ENCODE results near the gene GH1. TPM values are rescaled to one million over a fixed set of nuclear protein-coding genes. Genes with fewer than 3 reads are reported as not detected.
"Not testable (repeated sequence)": the region's sequence is repeated elsewhere in the genome, so short reads cannot be mapped to it uniquely, and the experiment has no call there.

The GH1 gene
- total RNA-seq (not detected), polyA plus RNA-seq (not detected)
- long read RNA-seq, donor 1 = 0 reads
- long read RNA-seq, donor 2 = 0 reads

DNA sequence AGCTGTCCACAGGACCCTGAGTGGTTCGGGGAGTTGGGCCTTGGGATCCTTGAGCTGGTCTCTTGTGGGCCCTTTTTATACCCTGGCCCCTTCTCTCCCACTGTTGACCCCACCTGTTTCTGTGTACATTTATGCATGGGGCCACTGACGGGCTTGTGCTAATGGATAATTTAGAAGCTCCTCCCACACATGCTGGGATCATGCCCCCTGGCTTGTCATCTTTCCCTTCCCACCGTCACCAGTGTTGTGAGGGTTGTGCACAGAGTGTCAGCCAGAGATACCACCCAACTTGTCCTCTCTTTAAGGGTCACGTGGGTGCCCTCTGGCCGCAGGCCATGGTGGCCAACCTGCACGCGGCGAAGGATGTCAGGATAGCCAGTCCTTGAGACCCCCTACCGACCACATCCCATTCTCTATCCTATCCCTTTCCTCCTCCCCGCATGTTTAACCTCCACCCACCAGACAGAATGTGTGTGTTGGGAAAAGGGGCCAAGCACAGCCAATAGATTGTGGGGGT, at the start of gene GH1:
Gene GH1 (minus strand): TSS at position 51 of the 517 bp plus-strand sequence. CDS start 63 bp downstream, outside the sequence.
- H3K4me1 ChIP-seq (ENCODE audit: control insufficient read depth in 1 of 2, insufficient read depth in 2 of 2, low read length in 2 of 2); H3K27ac ChIP-seq (ENCODE audit: low read depth in 1 of 2, low read length in 2 of 2); H3K9me3 ChIP-seq (ENCODE audit: control insufficient read depth, low read length); ATAC-seq (ENCODE audit: low FRiP score); H3K27me3 ChIP-seq (ENCODE audit: control insufficient read depth in 1 of 2, insufficient read depth in 2 of 2, low read length in 1 of 2); H3K4me3 ChIP-seq (ENCODE audit: low read length in 2 of 2); H3K36me3 ChIP-seq (ENCODE audit: control insufficient read depth in 1 of 2, insufficient read depth in 2 of 2, low read length in 1 of 2): not testable (repeated sequence)
- intact Hi-C loops (cut with DNase I) = loop anchor here (5.0 to 10.0 kb wide), 3 partner anchors 106 to 213 kb away; partner anchors contain the start of genes ERN1 (in 1 of the 2) and ICAM2 (in 1 of the 2)
- 45 to 47% methylated on average over 10 of the region's 10 CpGs for WGBS, 2 donors
- DNase-seq = peak in 1 of 2 donors; percentile 43

DNA sequence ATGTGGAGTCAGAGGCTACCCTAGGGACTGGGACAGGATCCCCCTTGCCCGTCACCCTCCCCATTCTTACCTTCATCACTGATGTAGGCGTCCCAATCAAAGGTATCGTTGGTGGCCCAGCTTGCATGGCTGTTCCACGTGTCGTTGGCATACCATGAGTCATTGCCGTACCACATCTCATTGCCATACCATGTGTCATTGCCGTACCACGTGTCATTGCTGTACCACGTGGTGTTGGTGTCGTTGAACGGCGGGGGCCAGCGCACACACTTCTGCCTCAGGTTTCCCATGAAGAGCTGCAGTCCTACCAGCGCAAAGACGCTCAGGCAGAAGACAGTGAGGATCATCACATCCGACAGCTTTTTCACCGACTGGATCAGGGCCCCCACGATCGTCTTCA, 49.3 kb upstream of the GH1 start:
- WGBS, 2 donors = 89 to 90% methylated on average over 19 of the region's 19 CpGs
- no peak overlapping the region for H3K27ac ChIP-seq (ENCODE audit: low read depth in 1 of 2, low read length in 2 of 2)
- DNase-seq (no peak), ATAC-seq (ENCODE audit: low FRiP score) (no peak)
- H3K36me3 ChIP-seq (ENCODE audit: control insufficient read depth in 1 of 2, insufficient read depth in 2 of 2, low read length in 1 of 2) = no peaks in the 10 kb centered on the region
- no peak overlapping the region for H3K4me3 ChIP-seq (ENCODE audit: low read length in 2 of 2)
- H3K27me3 ChIP-seq (ENCODE audit: control insufficient read depth in 1 of 2, insufficient read depth in 2 of 2, low read length in 1 of 2) = no peaks in the 10 kb centered on the region
- no peaks in the 10 kb centered on the region for H3K4me1 ChIP-seq (ENCODE audit: control insufficient read depth in 1 of 2, insufficient read depth in 2 of 2, low read length in 2 of 2)
- no peaks in the 10 kb centered on the region for H3K9me3 ChIP-seq (ENCODE audit: control insufficient read depth, low read length)
- intact Hi-C loops (cut with DNase I) = no loop called here

DNA sequence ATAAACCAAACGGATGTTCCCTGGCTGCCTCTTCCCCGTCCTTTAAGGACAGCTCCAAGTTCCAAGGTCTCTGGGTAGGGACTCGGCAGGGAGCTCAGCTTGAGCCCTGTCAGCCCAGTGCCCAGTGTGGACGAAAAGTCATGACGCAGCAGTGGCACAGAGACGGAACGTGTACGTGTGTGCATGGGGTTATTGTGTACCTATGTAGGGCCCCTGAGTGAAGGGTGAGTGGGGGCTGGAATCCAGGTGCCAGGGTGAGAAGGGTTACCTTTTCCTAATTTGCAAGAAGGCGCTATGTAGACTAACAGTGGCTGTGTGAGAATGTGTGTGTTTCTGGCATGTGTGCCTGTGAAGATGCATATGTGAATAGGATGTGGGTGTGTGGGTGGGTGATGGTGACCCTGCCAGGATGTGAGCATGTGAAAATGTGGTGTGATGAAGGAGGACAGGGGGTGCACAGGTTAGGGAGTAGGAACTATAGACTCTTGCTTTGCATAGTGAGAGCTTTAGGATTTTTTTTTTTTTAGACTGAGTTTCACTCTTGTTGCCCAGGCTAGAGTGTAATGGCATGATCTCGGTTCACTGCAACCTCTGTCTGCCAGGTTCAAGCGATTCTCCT, 48.1 kb upstream of the GH1 start:
- Histone ChIP-seq H3K9me3 (ENCODE audit: control insufficient read depth, low read length) (no peaks in the 10 kb centered on the region), H3K27ac (ENCODE audit: low read depth in 1 of 2, low read length in 2 of 2) (no peak overlapping the region), H3K36me3 (ENCODE audit: control insufficient read depth in 1 of 2, insufficient read depth in 2 of 2, low read length in 1 of 2) (no peaks in the 10 kb centered on the region), H3K4me1 (ENCODE audit: control insufficient read depth in 1 of 2, insufficient read depth in 2 of 2, low read length in 2 of 2) (no peaks in the 10 kb centered on the region), H3K27me3 (ENCODE audit: control insufficient read depth in 1 of 2, insufficient read depth in 2 of 2, low read length in 1 of 2) (no peaks in the 10 kb centered on the region), H3K4me3 (ENCODE audit: low read length in 2 of 2) (no peak overlapping the region)
- intact Hi-C loops (cut with DNase I) = no loop called here
- DNase-seq (no peak), ATAC-seq (ENCODE audit: low FRiP score) (no peak)
- WGBS, 2 donors = 80 to 83% methylated on average over 11 of the region's 11 CpGs

DNA sequence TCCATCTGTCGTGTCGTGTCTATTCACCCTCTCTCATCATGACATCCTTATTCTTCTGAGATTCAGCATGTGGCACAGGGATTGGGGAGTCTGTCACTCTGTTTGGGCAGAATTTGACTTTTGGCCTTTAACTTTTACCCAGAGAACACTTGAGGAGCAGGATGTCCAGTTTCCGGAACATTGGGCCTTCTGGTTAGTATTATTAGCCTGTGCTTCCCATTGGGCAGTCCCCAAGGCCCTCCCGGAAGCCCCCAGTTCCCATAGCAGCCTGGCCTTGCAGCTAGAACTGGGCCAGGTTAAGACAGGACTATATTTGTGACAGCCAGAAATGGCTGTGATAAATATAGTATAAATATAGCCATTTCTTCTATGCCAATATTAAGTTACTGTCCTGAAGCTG, 44.5 kb upstream of the GH1 start:
- 88 to 93% methylated on average over 4 of the region's 4 CpGs for WGBS, 2 donors
- ATAC-seq (ENCODE audit: low FRiP score) (no peak), DNase-seq (no peak)
- intact Hi-C loops (cut with DNase I) = no loop called here
- Histone ChIP-seq H3K9me3 (ENCODE audit: control insufficient read depth, low read length) (no peaks in the 10 kb centered on the region), H3K27me3 (ENCODE audit: control insufficient read depth in 1 of 2, insufficient read depth in 2 of 2, low read length in 1 of 2) (no peaks in the 10 kb centered on the region), H3K4me1 (ENCODE audit: control insufficient read depth in 1 of 2, insufficient read depth in 2 of 2, low read length in 2 of 2) (no peaks in the 10 kb centered on the region), H3K4me3 (ENCODE audit: low read length in 2 of 2) (no peak overlapping the region), H3K36me3 (ENCODE audit: control insufficient read depth in 1 of 2, insufficient read depth in 2 of 2, low read length in 1 of 2) (no peaks in the 10 kb centered on the region), H3K27ac (ENCODE audit: low read depth in 1 of 2, low read length in 2 of 2) (no peak overlapping the region)

DNA sequence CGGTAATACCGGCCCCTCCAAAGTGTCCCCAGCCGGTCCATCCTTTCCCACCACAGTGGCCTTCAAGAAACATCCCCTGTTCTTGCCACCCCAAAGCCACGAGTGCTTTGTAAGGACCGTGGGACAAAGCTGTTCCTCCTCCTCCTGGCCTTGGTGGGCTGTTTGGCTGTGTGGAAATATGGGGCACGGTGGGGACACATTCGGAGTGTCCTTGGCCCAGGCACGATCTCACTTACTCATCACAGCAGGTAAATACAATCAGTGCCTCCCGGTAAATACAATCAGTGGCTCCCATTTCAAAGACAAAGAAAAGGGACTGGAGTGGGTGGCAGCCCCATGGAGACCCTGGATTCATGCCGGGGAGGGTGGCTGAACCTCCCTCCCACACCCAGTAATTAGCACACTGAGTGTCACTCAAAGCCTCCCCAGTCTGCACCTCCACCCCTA, 43.7 kb upstream of the GH1 start:
- Histone ChIP-seq H3K27me3 (ENCODE audit: control insufficient read depth in 1 of 2, insufficient read depth in 2 of 2, low read length in 1 of 2) (no peaks in the 10 kb centered on the region), H3K4me3 (ENCODE audit: low read length in 2 of 2) (no peak overlapping the region), H3K36me3 (ENCODE audit: control insufficient read depth in 1 of 2, insufficient read depth in 2 of 2, low read length in 1 of 2) (no peaks in the 10 kb centered on the region), H3K4me1 (ENCODE audit: control insufficient read depth in 1 of 2, insufficient read depth in 2 of 2, low read length in 2 of 2) (no peaks in the 10 kb centered on the region), H3K27ac (ENCODE audit: low read depth in 1 of 2, low read length in 2 of 2) (no peak overlapping the region), H3K9me3 (ENCODE audit: control insufficient read depth, low read length) (no peaks in the 10 kb centered on the region)
- no peak for ATAC-seq (ENCODE audit: low FRiP score)
- intact Hi-C loops (cut with DNase I) = no loop called here
- WGBS, 2 donors = 85 to 86% methylated on average over 10 of the region's 10 CpGs
- DNase-seq = no peak

DNA sequence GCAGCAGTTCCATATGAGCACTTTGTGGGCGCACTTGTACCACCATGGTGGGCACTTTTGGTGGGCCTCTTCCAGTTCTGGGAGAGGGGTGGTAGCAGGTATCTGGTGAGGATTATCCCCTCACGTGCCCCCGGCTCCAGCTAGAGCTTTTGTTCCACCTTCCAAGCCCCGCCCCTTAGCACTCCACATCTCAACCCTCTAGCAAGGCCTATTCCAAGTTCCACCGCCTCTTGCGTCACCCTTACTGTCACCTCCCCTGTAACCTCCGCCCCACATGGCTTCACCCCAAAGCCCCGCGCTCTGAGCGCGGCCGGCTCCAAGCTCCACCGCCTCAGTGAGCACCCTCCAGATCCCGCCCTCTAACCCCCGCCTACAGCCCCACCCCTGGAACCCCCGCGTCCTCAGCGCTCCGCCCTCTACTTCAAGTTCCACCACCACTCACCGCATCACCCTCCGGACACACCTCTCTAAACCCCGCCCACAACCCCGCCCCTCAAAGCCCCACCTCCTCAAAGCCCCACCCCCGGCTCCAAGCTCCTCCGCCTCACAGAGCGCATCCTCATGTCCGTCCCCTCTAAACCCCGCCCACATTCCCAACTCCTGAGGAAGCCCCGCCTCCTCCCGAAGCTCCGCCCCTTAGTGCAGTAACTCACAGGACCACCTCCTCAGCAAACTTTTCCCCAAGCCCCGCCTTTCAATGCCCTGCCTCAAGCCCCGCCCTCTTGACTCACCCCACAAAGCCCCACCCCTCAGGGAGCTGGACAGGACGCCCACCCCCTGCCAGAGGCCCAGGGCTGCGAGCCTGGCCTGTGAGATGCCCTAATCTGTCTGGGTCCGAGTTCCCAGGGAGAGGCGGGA, 42.9 kb upstream of the GH1 start:
- H3K36me3 ChIP-seq (ENCODE audit: control insufficient read depth in 1 of 2, insufficient read depth in 2 of 2, low read length in 1 of 2) = no peaks in the 10 kb centered on the region

DNA sequence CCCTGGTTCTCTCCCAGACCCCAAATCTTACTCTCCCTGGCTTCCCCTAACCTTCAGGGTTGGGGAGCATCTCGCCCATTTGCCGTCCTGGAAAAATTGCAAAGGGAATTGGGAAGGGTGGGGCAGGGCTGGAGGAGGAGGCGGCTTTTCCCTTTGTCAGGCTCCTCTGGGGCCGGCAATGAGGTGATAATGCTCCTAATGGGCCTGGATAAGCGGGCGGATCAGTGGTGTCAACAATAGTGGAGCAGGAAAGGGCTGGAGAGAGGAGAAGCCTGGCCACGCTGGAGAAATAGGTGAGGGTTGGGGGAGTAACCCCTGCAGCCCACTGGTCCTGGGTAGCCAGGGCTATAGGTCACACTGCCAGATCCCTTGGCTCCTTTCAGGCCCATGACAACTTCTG, 41.8 kb upstream of the GH1 start:
- ATAC-seq (ENCODE audit: low FRiP score) (no peak), DNase-seq (no peak)
- 84 to 92% methylated on average over 7 of the region's 7 CpGs for WGBS, 2 donors
- Histone ChIP-seq H3K4me3 (ENCODE audit: low read length in 2 of 2) (no peak overlapping the region), H3K9me3 (ENCODE audit: control insufficient read depth, low read length) (no peaks in the 10 kb centered on the region), H3K36me3 (ENCODE audit: control insufficient read depth in 1 of 2, insufficient read depth in 2 of 2, low read length in 1 of 2) (no peaks in the 10 kb centered on the region), H3K27me3 (ENCODE audit: control insufficient read depth in 1 of 2, insufficient read depth in 2 of 2, low read length in 1 of 2) (no peaks in the 10 kb centered on the region), H3K27ac (ENCODE audit: low read depth in 1 of 2, low read length in 2 of 2) (no peak overlapping the region), H3K4me1 (ENCODE audit: control insufficient read depth in 1 of 2, insufficient read depth in 2 of 2, low read length in 2 of 2) (no peaks in the 10 kb centered on the region)
- intact Hi-C loops (cut with DNase I) = no loop called here

More for the DNA sequence above, 42.9 kb upstream of the GH1 start:
- 14 to 18% methylated on average over 37 of the region's 37 CpGs for whole genome bisulfite sequencing, 2 donors
- Histone ChIP-seq H3K27me3 (ENCODE audit: control insufficient read depth in 1 of 2, insufficient read depth in 2 of 2, low read length in 1 of 2) (no peaks in the 10 kb centered on the region), H3K9me3 (ENCODE audit: control insufficient read depth, low read length) (no peaks in the 10 kb centered on the region), H3K4me1 (ENCODE audit: control insufficient read depth in 1 of 2, insufficient read depth in 2 of 2, low read length in 2 of 2) (no peaks in the 10 kb centered on the region), H3K4me3 (ENCODE audit: low read length in 2 of 2) (no peak overlapping the region), H3K27ac (ENCODE audit: low read depth in 1 of 2, low read length in 2 of 2) (no peak overlapping the region)
- intact Hi-C loops (cut with DNase I) = no loop called here
- ATAC-seq (ENCODE audit: low FRiP score) = peak; percentile 76
- peak; percentile 81 to 90 for DNase-seq

DNA sequence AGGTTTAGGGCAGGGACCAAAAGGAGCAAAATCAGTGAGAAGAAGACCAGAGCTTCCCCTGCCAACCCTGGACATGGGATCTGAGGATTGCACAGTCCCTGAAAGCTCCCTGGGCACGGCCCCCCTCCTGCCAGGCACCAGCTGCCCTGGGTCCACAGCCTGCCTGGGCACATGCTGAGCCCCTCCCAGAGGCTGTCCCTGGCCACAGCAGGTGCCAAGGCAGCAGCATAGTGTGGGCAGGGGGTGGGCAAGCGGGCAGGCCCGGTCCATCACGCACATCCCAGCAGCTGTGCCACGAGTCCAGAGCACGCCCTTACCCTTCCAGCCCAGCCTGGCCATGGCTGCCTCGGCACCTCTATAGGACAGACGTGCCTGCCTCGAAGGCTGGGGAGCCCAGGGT, 41.4 kb upstream of the GH1 start:
- Histone ChIP-seq H3K27ac (ENCODE audit: low read depth in 1 of 2, low read length in 2 of 2) (no peak overlapping the region), H3K9me3 (ENCODE audit: control insufficient read depth, low read length) (no peaks in the 10 kb centered on the region), H3K27me3 (ENCODE audit: control insufficient read depth in 1 of 2, insufficient read depth in 2 of 2, low read length in 1 of 2) (no peaks in the 10 kb centered on the region), H3K4me1 (ENCODE audit: control insufficient read depth in 1 of 2, insufficient read depth in 2 of 2, low read length in 2 of 2) (no peaks in the 10 kb centered on the region), H3K36me3 (ENCODE audit: control insufficient read depth in 1 of 2, insufficient read depth in 2 of 2, low read length in 1 of 2) (no peaks in the 10 kb centered on the region), H3K4me3 (ENCODE audit: low read length in 2 of 2) (no peak overlapping the region)
- WGBS, 2 donors = 85 to 88% methylated on average over 9 of the region's 9 CpGs
- intact Hi-C loops (cut with DNase I) = no loop called here
- ATAC-seq (ENCODE audit: low FRiP score) (no peak), DNase-seq (no peak)

Data from aorta (tissue), 5 donors.